Gastrocnemius medialis (tissue), 4 donors: ENCODE data around the gene RPA3. TPM values are rescaled to one million over a fixed set of nuclear protein-coding genes. Genes with fewer than 3 reads are reported as not detected.

Experiments
- ATAC-seq, 2 donors: fragments of 150-250 bp; one replicate each; pipeline ENCODE4 v1.9.1; 2016
- DNase-seq, 2 donors: peaks; one replicate each; pipeline ENCODE4 v3.0.0-alpha.2; 2019
- H3K27ac ChIP-seq, 4 donors: fragments of 200-600 bp; sonication (generic); 1 replicate in 1 of 4; 2 replicates in 3 of 4; pipeline ENCODE4 v1.5.1; 2016 to 2018; ENCODE audit warnings: mild to moderate bottlenecking in 2 of 4, moderate library complexity in 1 of 4
- H3K27me3 ChIP-seq, 3 donors: fragments of 200-600 bp; sonication (generic) in 2 of 3; 1 replicate in 1 of 3; 2 replicates in 2 of 3; pipeline versions ENCODE4 v1.5.1 to v1.6.0; 2016 to 2019; ENCODE audit warnings: mild to moderate bottlenecking in 1 of 3, moderate library complexity in 1 of 3
- H3K36me3 ChIP-seq, 2 donors: fragments of 200-600 bp; sonication (generic) in 1 of 2; one replicate each; pipeline ENCODE4 v1.5.1; 2017 to 2018
- H3K4me1 ChIP-seq, 2 donors: fragments of 200-600 bp; sonication (generic) in 1 of 2; one replicate each; pipeline ENCODE4 v1.5.1; 2016 to 2017; ENCODE audit warnings: mild to moderate bottlenecking in 2 of 2
- H3K4me3 ChIP-seq, 4 donors: fragments of 200-600 bp; sonication (generic) in 3 of 4; 1 replicate in 1 of 4; 2 replicates in 3 of 4; pipeline ENCODE4 v1.5.1; 2016 to 2019; ENCODE audit warnings: mild to moderate bottlenecking in 2 of 4
- H3K9me3 ChIP-seq, 3 donors: fragments of 200-600 bp; sonication (generic) in 2 of 3; 1 replicate in 1 of 3; 2 replicates in 2 of 3; pipeline ENCODE4 v1.5.1; 2016 to 2019
- CTCF ChIP-seq, 5 experiments: fragments of 450-650 bp in 3 of 5; fragments of 200-600 bp in 2 of 5; sonication (generic) in 2 of 5; IDR thresholded peaks in 4 of 5; conservative IDR thresholded peaks in 1 of 5; 1 replicate in 4 of 5; 2 replicates in 1 of 5; pipeline ENCODE4 v1.5.1; 2016 to 2019; ENCODE audit warnings: antibody characterized with exemption in 5 of 5, mild to moderate bottlenecking in 3 of 5, moderate library complexity in 3 of 5
- POLR2A ChIP-seq, 2 donors: fragments of 450-650 bp; IDR thresholded peaks; one replicate each; pipeline ENCODE4 v1.6.1; 2017; ENCODE audit warnings: antibody characterized with exemption in 2 of 2, mild to moderate bottlenecking in 2 of 2, moderate library complexity in 2 of 2
- in situ Hi-C, 4 donors: fragments of 200-750 bp; cut with MboI; loops; one replicate each; pipeline versions ENCODE4 v1.15.0 to v1.8.0; 2017; ENCODE audit warnings: low sequenced_read_pairs in 4 of 4
- intact Hi-C: fragments of 100-400 bp; cut with DNase I; formaldehyde crosslinking; loops from one replicate; pipeline ENCODE4 v1.15.1; 2023; ENCODE audit warnings: low total_unique reads
- total RNA-seq, 4 donors: library from RNA; depleted of rRNA; stranded (reverse); fragments of >200 nt; gene quantifications; one replicate each; pipeline versions ENCODE4 v1.1.0 to v1.2.3, GENCODE V29; 2016

Gene RPA3
- total RNA-seq, 4 donors from 2014 or later: 4.7 to 14.3 (median 12.5) TPM

GRCh38 chr7:7706556-7707172 lies 11.7 kb downstream of the RPA3 start:
- ATAC-seq (no peak), DNase-seq (no peak)

GRCh38 chr7:7706101-7706511 lies 12.3 kb downstream of the RPA3 start:
- intact Hi-C loops: no loop called here
- peaks cover 29 to 41% of the 10 kb centered on the region in 2 donors for H3K4me1 ChIP-seq
- ATAC-seq: no peak

More at GRCh38 chr7:7706556-7707172, 11.7 kb downstream of the RPA3 start:
- Histone ChIP-seq H3K4me1 (peaks cover 29 to 40% of the 10 kb centered on the region in 2 donors), H3K4me3 (no peak overlapping the region), H3K27me3 (no peaks in the 10 kb centered on the region), H3K27ac (no peak overlapping the region), H3K9me3 (no peaks in the 10 kb centered on the region), H3K36me3 (no peaks in the 10 kb centered on the region)
- intact Hi-C loops (no loop called here), in situ Hi-C loops (no loop called here)
- TF ChIP-seq CTCF (IDR thresholded peaks at IDR 0.05 in 4 of 5, conservative IDR thresholded peaks at IDR 0.05 in 1 of 5) (no peak), POLR2A (IDR thresholded peaks at IDR 0.05) (no peak)

GRCh38 chr7:7705318-7705717 lies 13.1 kb downstream of the RPA3 start:
- Histone ChIP-seq H3K27ac (no peak overlapping the region), H3K36me3 (no peaks in the 10 kb centered on the region), H3K4me1 (peaks cover 29 to 42% of the 10 kb centered on the region in 2 donors), H3K4me3 (no peak overlapping the region), H3K27me3 (no peaks in the 10 kb centered on the region), H3K9me3 (no peaks in the 10 kb centered on the region)
- DNase-seq (no peak), ATAC-seq (no peak)
- TF ChIP-seq CTCF (IDR thresholded peaks at IDR 0.05 in 4 of 5, conservative IDR thresholded peaks at IDR 0.05 in 1 of 5) (no peak), POLR2A (IDR thresholded peaks at IDR 0.05) (no peak)
- intact Hi-C loops: no loop called here
- in situ Hi-C loops: no loop called here

More at GRCh38 chr7:7706101-7706511, 12.3 kb downstream of the RPA3 start:
- Histone ChIP-seq H3K36me3 (no peaks in the 10 kb centered on the region), H3K9me3 (no peaks in the 10 kb centered on the region), H3K27ac (no peak overlapping the region), H3K4me3 (no peak overlapping the region), H3K27me3 (no peaks in the 10 kb centered on the region)
- no peak for DNase-seq
- in situ Hi-C loops: no loop called here
- no peak for TF ChIP-seq CTCF (IDR thresholded peaks at IDR 0.05 in 4 of 5, conservative IDR thresholded peaks at IDR 0.05 in 1 of 5)
- TF ChIP-seq POLR2A (IDR thresholded peaks at IDR 0.05): no peak

GRCh38 chr7:7704867-7705266 lies 13.5 kb downstream of the RPA3 start:
- Histone ChIP-seq H3K4me1 (peaks cover 29 to 47% of the 10 kb centered on the region in 2 donors), H3K27me3 (no peaks in the 10 kb centered on the region), H3K9me3 (no peaks in the 10 kb centered on the region), H3K4me3 (no peak overlapping the region), H3K36me3 (no peaks in the 10 kb centered on the region), H3K27ac (no peak overlapping the region)
- no peak for ATAC-seq
- in situ Hi-C loops: no loop called here
- DNase-seq: no peak
- intact Hi-C loops: no loop called here
- TF ChIP-seq POLR2A (IDR thresholded peaks at IDR 0.05) (no peak), CTCF (IDR thresholded peaks at IDR 0.05 in 4 of 5, conservative IDR thresholded peaks at IDR 0.05 in 1 of 5) (no peak)

GRCh38 chr7:7703427-7703826 lies 15.0 kb downstream of the RPA3 start:
- no peak for ATAC-seq
- peak overlapping the region in 1 of 4 donors; percentile 28 for H3K27ac ChIP-seq

More at GRCh38 chr7:7703427-7703826, 15.0 kb downstream of the RPA3 start:
- intact Hi-C loops: no loop called here
- in situ Hi-C loops: no loop called here
- no peak for DNase-seq
- Histone ChIP-seq H3K4me3 (no peak overlapping the region), H3K36me3 (no peaks in the 10 kb centered on the region), H3K4me1 (peaks cover 34 to 48% of the 10 kb centered on the region in 2 donors), H3K27me3 (no peaks in the 10 kb centered on the region), H3K9me3 (no peaks in the 10 kb centered on the region)
- no peak for TF ChIP-seq POLR2A (IDR thresholded peaks at IDR 0.05)
- TF ChIP-seq CTCF (IDR thresholded peaks at IDR 0.05 in 4 of 5, conservative IDR thresholded peaks at IDR 0.05 in 1 of 5): no peak
